HG02610 (cell line): ENCODE data around the gene HS6ST2.

Source experiments
- ATAC-seq: cut with Tn5 transposase; IDR thresholded peaks from one replicate; pipeline ENCODE4 v1.9.1; 2021; ENCODE audit warnings: mild to moderate bottlenecking, moderate library complexity; ENCODE audit not compliant: unreplicated experiment

HS6ST2 gene

GRCh38 chrX:132853040-132853439 is 105.4 kb downstream of the HS6ST2 start:
- no peak for ATAC-seq

DNA sequence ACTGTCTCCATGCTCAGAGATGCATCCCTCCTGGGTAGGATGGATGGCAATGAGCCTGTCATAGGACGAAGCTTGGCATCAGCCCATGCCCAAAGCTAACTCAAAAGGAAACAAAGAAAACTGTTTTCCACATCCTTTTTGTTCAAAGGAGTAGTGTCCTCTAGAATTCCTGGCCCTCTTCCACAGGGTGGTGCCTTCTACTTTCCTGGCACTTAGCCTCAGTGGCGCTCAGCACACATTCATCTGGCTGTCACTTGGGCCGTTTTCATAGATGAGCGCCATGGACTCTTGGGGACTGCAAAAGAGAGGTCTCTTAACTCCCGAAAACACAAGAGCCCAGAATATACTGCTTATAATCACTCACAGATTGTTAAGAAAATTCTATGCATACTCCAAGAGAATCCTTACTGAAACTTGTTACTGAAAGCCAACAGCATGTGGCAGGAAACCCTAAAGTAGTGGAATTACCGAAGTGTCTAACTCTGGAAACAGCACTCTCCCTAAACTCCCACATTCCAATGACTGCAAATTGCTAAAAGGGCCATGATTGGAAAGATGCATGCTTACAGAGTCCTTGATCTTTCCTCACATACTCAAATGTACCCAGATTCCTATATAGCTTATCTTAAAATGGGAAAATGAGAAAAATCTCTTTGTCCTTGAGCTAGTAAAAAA is 110.0 kb downstream of the HS6ST2 start:
- ATAC-seq, result no peak

DNA sequence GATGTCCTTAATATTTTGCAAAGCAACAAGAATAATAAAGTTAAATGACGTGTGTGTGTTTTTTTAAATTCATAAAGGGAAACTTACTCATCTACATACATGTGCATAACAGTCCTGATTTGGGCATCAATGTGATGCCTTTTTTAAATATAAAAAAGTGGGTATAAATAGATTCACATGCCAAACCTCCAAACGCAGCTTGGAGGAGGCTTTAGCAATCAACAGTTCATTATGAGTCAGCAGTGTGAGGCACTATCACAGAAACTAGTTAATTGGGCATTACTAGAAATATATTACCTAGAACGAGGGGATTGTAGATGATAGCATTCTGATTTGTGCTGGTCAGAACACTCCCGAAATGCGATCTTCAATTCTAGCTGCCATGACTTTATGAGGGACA is 115.1 kb downstream of the HS6ST2 start:
- no peak for ATAC-seq

- no peak for ATAC-seq
Measured at GRCh38 chrX:132842460-132843238, 115.8 kb downstream of the HS6ST2 start.

- ATAC-seq, result no peak
Measured at GRCh38 chrX:132837967-132838366, 120.5 kb downstream of the HS6ST2 start.

GRCh38 chrX:132837126-132837525 is 121.3 kb downstream of the HS6ST2 start:
- ATAC-seq, result no peak

DNA sequence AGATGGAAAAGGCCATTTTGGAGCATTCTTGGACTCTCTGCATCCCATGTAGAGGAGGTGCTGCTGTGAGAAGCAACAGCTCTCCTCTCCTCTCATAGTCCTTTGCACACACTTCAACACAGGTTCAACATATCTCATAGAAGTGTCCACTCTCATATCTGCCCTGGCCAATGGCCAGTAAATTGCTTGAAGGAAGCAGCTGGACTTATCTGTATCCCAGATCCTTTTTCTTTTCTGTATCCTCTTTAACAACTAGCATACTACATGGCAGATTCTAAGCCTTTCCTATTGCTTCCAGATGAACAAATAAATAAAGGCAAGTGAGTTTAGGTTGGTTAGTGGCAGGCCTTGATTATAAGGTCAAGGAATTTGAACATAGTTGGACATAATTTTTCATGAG is 122.0 kb downstream of the HS6ST2 start:
- ATAC-seq, result no peak

DNA sequence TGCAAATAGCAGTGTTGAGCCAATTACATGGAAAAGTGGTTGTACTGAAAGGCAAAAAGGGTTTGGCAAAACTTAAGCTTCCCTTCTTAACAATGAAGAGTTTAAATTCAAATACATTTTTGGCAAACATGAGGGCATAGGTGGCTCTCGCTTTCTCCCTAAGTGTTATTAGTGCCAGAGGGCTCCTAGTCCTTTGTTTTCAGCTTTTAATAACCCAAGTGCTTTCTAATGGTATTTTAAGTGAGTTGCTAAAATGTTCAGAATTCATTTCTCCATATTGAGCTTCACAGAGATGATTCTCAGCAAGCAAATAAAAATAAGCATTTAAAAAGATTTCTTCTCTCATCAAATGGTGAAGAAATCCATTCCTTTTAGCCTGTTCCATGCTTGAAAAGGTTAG is 123.7 kb downstream of the HS6ST2 start:
- ATAC-seq, result no peak

DNA sequence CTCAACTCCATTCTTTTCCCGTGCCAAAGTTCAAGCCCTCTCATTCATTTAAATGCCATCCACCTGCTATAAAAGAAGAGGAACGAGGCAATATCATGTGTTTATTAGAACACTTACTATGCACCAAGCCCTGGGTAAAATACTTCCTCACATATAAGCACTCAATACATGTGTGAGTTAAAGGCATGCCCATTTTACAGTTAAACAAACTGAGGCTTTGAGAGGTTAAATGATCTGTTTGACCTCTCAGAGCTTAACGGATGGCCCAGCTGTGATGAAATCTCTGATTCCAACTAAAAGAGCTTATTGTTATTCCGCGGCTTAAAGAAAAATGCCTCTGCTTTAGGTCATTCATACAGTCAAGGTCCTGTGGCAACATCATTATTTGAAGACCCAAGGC is 124.3 kb downstream of the HS6ST2 start:
- ATAC-seq, result no peak

GRCh38 chrX:132833373-132833772 is 125.1 kb downstream of the HS6ST2 start:
- ATAC-seq, result no peak

- no peak for ATAC-seq
Measured at GRCh38 chrX:132831336-132831973, 127.0 kb downstream of the HS6ST2 start.

DNA sequence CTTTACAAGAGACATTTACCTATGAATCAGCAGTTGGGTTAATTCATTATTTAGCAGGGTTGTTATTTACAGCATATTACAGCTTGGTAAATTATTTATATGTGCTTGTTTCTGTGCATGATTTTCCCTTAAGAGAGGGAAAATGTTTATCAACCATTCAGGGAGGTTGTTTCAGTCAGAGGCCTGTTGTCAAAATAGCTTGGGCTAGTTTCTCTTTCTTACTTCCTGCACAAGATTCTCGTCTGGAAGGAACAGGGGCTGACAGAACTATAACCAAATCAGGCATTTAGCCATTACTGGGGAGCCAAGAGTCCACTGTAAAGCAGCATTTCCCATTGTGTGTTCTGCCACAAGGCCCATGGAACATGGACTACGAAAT is 135.8 kb downstream of the HS6ST2 start:
- ATAC-seq, result no peak

- ATAC-seq, result no peak
Measured at GRCh38 chrX:132821974-132822633, 136.3 kb downstream of the HS6ST2 start.

DNA sequence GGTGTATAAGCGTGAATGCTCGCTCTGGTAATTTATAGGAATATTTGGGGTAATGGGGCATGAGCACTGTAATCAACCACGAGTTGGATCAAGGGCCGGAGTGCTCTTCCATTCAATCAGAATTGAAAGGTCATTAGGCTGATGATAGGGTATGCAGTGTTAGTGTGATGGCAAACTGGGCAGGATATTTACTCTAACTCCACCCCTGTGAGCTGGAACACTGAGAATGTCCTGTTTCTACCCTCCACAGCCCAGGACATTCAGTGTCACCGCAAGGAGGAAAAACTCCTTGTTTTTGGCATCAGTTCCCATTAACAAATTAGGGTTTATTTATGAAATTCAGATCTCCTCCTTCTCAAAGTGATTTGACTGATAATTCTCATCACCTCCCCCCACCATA is 137.8 kb downstream of the HS6ST2 start:
- no peak for ATAC-seq

- ATAC-seq, result no peak
Measured at GRCh38 chrX:132819711-132820264, 138.6 kb downstream of the HS6ST2 start.

DNA sequence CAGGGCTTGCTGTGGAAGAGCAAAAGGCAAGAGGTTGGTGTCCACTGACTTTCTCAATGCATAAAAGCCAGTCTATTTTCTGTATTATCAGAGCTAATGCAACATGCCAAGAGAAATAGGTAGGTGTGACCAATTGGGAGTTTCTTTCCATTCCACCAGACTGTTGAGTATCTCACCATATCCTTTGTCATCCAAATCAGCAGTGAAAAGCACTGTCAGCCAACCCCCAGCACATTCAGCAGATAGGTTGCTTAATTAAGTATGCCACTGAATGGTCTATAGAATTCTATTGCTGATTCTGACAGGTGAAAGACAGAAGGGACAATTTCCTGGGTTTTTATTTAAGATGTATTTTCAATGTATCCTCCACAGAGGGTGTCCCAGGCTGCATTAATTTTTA is 139.8 kb downstream of the HS6ST2 start:
- no peak for ATAC-seq

GRCh38 chrX:132815643-132816042 is 142.8 kb downstream of the HS6ST2 start:
- ATAC-seq, result no peak

DNA sequence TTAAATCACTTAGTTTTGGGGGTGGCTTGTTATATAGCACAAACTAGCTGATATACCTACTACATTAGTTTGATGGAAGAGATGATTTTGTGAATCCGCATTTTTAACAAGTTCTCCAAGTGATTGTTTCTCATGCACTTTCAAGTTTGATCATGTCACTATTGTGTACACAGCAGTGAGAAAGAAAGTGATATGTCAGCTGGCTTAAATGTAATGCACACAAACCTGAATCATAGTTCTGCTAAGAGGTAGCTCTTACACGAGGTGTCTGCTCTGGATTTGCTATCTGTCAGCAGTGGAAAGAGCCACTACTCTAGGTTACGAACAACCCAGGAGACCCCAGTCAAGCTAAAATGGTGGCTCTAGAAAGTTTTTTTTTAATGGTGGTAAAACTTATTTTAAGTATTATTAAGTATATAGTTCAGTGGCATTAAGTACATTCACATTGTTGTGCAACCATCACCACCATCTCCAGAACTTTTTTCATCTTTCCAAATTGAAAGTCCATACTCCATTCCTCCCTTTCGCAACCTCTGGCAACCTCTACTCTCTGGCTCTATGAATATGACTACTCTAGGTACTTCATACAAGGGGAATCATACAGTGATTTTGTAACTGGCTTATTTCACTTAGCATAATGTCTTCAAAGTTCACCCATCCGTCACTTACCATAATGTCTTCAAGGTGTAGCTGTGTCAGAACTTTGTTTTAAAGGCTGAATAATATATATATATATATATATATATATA is 147.3 kb downstream of the HS6ST2 start:
- no peak for ATAC-seq

DNA sequence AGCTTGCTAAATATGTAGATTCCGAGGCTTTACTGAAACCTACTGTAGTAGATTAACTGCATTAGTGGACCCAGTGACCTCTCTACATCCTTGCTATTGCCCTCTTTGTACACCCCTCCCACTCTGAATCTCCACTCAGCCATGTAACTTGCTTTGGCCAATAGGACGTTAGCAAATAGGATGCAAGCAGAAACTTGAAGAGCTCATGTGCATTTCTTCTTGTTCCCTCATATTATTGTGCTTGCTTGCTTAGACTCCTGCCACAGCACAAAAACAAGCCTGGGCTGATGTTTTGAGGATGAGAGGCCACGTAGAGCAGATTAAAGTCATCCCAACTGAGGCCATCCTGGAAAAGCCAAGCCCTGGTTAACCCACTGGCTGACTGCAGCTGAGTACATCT is 147.9 kb downstream of the HS6ST2 start:
- no peak for ATAC-seq

- ATAC-seq, result no peak
Measured at GRCh38 chrX:132809581-132809980, 148.8 kb downstream of the HS6ST2 start.
